GM21528 (cell line): Measurements from ENCODE around the gene TTLL9.

Source experiments
- ATAC-seq: cut with Tn5 transposase; IDR thresholded peaks from one replicate; pipeline ENCODE4 v1.9.1; 2021; ENCODE audit warnings: mild to moderate bottlenecking, moderate library complexity; ENCODE audit not compliant: unreplicated experiment, low FRiP score

The TTLL9 gene

GRCh38 chr20:31968291-31969126 lies 98.1 kb downstream of the TTLL9 start:
- ATAC-seq: no peak

DNA sequence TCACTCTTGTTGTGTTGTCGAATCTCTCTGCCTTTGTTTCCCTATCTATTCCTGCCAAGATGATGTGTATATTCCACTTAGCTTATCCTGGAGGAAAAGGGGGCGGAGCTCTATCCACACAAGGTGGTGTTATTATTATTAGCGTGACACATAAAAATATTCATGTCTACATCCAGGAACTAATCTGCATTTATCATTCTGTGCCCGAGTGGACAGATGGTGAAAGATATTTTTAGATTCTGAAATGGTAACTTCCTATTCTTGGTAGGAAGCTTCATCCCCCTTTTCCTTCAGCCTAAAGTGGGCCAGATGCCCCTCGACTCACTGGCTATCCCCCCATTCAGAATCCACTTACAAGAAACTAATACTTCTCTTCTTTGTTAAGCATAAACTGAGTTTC lies 99.6 kb downstream of the TTLL9 start:
- no peak for ATAC-seq

DNA sequence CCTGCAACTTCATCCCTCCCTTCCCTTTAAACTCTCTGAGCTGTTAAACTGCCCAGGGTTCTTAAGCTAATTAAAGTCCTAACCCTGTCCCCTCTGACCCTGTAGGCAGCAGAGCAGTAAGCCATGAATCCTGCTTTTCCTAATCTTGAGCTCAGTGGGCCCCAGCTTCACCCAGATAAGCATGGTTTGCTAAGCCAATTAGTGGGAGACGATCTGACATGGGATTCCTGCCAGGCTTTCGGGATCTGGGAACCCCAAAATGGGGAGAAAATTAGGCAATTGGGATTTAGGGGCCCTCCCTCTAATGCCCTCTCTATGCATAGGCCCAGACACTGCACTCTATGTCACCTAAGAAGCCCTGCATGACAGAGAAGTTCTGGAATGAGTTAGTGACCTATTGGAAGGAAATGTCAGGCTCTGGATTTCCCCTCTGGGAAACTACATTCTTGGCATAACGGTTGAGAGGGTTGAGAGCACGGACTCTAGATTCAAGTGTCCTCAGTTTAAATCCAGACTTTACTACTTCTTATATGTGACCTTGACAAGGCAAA lies 102.1 kb downstream of the TTLL9 start:
- no peak for ATAC-seq

DNA sequence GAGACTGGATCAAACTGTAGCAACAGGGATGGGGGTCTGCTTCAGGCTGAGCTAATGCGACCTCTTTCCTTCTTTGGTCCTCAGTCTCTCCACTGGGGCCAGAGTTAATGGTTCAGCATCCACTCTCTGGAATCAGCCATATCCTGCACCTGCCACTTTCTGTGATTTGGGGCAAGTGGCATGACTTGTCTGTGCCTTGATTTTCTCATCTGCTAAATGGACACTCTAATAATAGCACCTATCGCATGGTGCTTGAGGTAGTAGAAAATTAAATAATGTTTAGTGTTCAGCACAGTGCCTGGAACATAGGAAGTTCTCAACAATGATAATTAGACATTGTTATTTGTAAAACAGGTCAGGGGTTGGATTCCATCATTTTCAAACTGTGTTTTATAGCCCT lies 103.9 kb downstream of the TTLL9 start:
- ATAC-seq: no peak

DNA sequence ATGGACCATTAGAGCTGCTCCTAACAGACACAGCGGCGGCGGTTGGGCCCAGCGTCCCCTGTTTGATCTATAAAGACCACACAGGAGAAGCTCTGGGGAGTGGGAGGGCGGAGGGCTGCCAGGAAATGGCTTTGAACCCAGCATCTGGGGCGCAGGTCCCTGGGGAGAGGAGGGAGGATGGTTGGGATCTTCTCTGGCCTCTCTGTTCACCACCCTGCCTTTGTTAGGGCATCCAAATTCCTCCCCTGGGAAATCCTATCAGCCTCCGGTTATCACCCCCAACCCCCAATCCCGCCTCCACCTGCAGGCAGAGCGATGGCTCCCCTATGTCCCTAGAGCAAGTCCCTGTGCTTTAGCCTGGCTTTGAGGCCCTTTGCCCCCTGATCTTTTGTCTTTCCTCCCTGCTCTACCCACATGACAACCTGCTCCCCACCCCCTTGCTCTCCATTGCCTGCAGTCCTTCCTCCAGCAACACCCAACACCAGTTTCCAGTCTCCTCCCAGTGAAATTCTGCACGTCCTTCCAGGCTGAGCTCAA lies 104.6 kb downstream of the TTLL9 start:
- no peak for ATAC-seq

DNA sequence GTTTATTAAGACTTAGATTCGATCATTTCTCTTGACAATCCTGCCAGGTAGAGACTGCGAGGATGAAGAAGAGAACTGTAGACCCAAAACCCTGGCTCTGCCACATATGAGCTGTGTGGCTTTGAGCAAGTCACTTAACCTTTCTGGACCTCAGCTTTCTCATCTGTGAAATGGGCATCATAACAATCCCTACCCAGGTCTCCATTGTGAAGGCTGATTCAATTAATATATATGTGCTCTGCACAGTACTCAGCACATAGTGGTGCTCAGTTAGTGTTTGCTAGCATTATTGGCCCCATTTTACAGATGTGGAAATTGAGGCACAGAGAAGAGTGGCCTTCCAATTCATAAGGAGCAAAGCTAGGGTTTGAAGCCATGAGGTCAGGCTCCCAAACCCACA lies 105.4 kb downstream of the TTLL9 start:
- no peak for ATAC-seq

DNA sequence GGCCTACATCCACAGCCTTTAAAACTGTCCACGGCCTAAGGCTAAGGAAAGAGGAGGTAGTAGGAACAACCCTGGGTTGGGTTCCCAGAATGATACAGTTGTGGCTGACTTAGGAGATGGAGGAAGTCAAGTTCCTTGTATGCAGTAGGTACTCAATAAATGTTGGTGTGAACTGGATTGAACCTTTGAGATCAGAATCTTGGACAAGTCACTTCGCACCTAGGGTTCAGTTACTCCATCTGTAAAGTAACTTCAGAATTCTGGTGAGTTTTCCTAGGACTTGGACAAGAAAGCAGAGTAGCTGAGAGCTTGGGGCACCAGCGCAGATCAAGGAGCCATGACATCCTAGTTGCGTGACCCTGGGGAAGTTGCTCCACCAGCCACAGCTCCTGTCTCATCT lies 106.6 kb downstream of the TTLL9 start:
- ATAC-seq: no peak

DNA sequence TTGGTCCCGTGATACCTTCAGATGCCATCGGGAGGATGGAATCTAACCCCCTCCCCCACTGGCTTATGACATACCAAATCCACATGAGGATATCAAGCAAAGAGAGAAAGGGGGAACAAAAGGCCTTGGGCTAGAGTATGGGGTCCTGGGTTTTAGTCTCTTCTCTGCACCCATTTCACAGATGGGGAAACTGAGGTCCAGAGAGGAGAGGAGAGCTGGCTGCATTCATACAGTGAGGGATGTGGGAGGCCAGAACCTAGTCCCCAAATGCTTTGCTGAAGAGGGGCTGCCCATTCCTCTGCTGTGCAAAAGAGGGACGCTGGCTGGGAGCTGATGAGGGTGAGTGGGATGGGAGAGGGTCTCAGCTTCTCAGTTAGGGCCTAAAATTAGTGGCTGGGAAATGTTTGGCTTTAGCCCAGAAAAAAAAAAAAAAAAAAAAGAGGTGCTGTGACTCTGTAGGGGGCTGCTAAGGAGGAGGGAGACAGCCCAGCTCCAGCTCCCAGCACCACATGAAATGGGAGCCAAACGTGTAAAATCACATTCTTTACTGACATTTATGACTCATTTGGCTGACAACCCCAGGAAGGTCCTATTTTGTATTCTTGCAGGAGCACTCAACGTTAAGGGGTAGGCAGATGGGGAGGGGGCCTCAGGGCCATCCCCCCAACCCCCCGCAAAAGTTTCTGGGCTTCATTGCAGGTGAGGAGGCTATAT lies 109.4 kb downstream of the TTLL9 start:
- ATAC-seq: no peak

DNA sequence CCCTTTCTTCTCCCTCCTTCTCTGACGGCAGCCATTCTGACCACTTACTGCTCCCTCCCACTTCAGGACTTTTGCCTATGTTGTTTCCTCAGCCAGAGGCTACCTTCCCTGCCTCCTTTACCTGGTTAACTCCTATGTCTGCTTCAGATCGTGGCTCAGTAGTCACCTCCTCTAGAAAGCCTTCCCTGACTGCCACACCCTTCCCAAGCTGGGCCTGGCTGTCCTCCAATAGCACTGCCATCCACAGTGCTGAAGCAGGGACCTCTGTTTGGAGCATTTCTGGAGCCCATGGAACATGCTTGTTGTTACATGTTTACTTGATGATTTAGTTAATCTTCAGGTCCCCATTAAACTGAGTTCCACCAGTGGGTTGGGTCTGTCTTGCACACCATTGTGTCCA lies 111.3 kb downstream of the TTLL9 start:
- no peak for ATAC-seq

DNA sequence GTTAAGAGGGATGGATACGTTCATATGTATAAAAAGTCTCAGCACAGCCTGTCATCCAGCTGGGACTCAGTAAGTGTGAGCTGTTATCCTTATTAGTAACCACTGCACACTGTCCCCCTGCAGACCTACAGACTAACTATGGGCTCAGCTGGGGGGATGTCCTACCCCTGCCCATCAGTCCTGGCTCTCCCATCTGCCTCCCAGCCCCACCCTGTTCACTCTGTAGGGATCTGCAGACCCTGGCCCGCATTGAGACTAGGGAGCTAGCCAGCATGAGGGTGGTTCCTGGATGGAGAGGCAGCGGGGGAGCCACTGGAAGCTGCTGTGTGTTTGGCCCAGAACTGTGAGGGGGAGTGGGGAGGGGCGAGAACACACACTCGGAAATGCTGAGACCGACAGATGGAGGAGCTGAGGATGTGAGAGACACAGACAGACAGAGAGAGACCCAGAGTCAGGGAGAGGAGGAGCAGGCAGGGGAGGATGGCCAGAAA lies 114.6 kb downstream of the TTLL9 start:
- no peak for ATAC-seq

DNA sequence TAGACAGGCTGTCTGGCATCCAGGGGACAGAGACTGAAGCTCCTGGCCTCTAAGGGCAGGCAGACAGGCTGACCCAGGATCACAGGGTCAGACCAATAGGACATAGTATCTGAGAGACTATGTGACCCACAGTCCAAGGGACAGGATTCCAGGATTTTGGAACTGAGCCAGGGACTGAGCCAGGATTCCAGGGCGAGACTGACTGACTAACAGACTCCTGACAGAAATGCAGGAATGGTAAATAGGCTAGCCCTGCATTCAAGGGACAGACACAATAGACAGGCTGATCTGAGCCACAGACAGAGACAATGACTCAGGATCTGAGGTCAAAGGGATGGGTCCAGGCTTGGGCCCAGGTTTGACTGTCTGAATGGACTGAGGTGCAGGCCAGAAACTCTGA lies 117.3 kb downstream of the TTLL9 start:
- ATAC-seq: no peak

DNA sequence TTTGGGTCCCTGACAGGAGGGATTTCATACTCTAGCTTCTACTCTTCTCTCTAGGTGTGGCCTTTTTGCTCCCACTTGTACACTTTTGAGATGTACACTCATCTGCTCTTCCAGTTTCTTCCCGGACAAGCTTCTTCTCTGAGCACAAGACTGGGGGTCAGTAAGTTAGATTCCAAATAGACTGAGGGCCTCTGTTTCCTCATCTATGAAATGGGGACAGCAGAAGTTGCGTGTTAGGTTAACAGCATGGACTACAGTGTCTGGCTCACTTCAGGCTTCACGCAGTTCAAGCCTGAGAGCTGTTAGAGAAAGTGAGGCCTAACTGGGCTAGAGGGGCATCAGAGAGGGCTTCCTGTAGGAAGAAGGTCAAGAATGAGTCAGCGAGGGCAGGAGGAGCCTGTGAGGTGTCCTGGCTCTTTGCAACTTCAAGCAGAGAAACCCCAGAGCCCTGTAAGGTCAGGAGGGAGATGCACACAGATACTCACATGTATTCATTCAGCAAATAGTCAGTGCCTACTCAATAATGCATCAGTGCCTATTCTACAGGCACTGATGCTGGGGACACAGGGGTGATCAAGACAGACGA lies 118.1 kb downstream of the TTLL9 start:
- ATAC-seq: no peak

DNA sequence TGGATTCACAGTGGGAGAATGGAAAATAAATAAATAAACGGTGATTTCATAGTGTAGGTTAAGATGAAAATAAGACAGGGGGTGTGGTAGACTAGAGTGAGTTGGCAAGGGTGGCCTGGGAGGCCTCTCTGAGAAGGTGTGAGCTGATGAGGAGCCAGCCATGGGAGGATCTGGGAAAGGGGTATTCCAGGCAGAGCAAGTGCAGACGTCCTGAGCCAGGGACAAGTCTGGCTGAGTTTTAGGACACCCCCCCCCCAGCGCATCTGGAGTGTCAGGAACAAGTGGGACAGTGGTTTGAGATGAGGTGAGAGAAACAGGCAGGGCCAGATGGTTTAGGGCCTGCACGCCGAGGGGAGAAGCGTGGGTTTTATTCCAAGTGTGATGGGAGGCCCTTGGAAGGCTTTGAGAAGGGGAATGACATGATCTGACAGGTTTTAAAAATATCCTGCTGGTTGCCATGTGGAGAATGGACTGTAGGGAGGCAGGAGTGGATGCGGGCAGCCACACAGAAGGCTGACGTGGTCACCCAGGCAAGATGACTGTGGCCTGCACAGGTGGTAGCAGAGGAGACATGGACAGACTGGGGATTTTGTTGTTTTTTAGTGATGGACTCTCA lies 118.7 kb downstream of the TTLL9 start:
- ATAC-seq: no peak

DNA sequence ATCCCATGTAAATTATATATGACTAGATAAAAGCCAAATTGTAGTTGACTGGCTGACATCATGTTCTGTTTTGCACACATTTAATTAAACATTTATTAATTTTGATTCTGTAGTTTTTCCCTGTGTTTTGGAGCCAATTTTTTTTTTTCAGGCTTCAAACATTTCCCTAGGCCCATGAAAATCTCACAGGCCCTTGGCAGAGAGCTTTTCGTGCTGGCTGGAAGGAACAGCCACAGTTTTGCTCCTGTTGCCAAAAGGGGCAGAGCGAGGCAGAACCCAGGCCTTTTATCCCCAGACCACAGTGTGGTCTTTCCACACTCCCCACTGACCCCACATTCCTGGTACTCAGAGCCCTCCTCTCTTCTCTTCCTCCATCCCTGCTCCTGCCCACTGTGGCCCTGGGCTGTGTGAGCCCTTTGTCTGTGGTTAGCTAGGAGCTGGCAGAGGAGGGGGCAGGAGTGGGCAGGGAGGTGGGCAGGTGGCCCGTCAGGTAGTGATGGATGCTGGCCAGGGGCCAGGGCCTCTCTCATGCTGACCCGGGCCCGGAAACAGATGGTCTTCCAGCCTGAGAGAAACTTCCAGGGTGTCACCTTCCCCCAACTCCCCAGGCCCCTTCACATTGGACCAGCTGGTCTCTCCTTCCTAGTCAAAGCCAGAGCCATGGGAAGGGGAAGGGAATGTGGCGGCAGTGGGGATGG lies 120.4 kb downstream of the TTLL9 start:
- ATAC-seq: no peak

DNA sequence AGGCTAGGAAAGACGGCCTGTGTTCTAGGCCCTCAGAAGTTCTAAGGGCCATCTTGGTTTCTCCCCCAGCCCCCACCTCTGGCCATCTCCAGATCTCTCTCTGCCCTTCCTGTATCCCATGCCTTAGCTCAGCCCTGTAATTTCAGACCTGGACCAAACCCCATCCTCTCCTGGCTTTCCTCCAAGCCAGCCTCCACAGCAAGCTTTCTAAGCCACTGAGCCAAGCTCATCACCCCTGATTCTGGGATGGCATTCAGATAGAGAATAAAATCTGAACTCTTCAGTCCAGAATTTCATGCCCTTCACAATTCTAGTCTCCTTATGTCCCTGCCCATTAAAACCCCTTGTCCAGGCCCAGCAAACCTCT lies 120.9 kb downstream of the TTLL9 start:
- ATAC-seq: no peak

- ATAC-seq: no peak
These were observed 121.7 kb downstream of the TTLL9 start for GRCh38 chr20:31992086-31992485.
